SW480 (cell line): ENCODE results near the gene CNTD1.

Experiments
- DNase-seq: peaks from one replicate; pipeline ENCODE4 v3.0.0-alpha.2; 2016; ENCODE audit warnings: low spot score

Gene CNTD1

GRCh38 chr17:42806249-42806648, 7.6 kb downstream of the CNTD1 start:
- no peak for DNase-seq

GRCh38 chr17:42809250-42809649, 10.6 kb downstream of the CNTD1 start:
- no peak for DNase-seq

GRCh38 chr17:42814633-42815399, 16.2 kb downstream of the CNTD1 start:
- DNase-seq = no peak

GRCh38 chr17:42817866-42818265, 19.2 kb downstream of the CNTD1 start:
- no peak for DNase-seq

- no peak for DNase-seq
These were observed 19.7 kb downstream of the CNTD1 start for GRCh38 chr17:42818379-42818778.

- peak; percentile 64 for DNase-seq
These were observed 21.4 kb downstream of the CNTD1 start for GRCh38 chr17:42819939-42820535.

- DNase-seq = no peak
These were observed 22.5 kb downstream of the CNTD1 start for GRCh38 chr17:42821176-42821575.

- no peak for DNase-seq
These were observed 28.8 kb downstream of the CNTD1 start for GRCh38 chr17:42827472-42827871.

GRCh38 chr17:42830971-42831370, 32.3 kb downstream of the CNTD1 start:
- DNase-seq = no peak

GRCh38 chr17:42832213-42832933, 33.7 kb downstream of the CNTD1 start:
- no peak for DNase-seq

GRCh38 chr17:42832934-42833766, 34.5 kb downstream of the CNTD1 start, which contains the start of gene PSME3:
TSS of gene PSME3 (plus strand) at chr17:42833397. CDS start at chr17:42833632, 235 bp downstream.
- DNase-seq = peak; percentile 86

GRCh38 chr17:42833767-42834422, 35.2 kb downstream of the CNTD1 start:
- DNase-seq = no peak

GRCh38 chr17:42835732-42836131, 37.1 kb downstream of the CNTD1 start:
- no peak for DNase-seq

GRCh38 chr17:42841975-42842685, 43.5 kb downstream of the CNTD1 start:
- no peak for DNase-seq

GRCh38 chr17:42843358-42843934, 44.8 kb downstream of the CNTD1 start:
- peak; percentile 61 for DNase-seq

- no peak for DNase-seq
These were observed 45.6 kb downstream of the CNTD1 start, which contains the start of gene AOC2 for GRCh38 chr17:42844271-42844670. TSS of gene AOC2 (plus strand) at chr17:42844580. CDS start at chr17:42844627, 47 bp downstream.

GRCh38 chr17:42844761-42845555, 46.3 kb downstream of the CNTD1 start:
- no peak for DNase-seq

- DNase-seq = no peak
These were observed 46.9 kb downstream of the CNTD1 start for GRCh38 chr17:42845556-42845917.

GRCh38 chr17:42845918-42846593, 47.4 kb downstream of the CNTD1 start:
- DNase-seq = no peak
